SU-DHL-6 (cell line): ENCODE data around the gene RABEPK.

ENCODE experiments used
- EZH2phosphoT487 ChIP-seq: fragments of 200-600 bp; sonication (generic), shearing (Covaris generic); conservative IDR thresholded peaks from 2 replicates; pipeline ENCODE4 v1.6.1; 2018; ENCODE audit warnings: mild to moderate bottlenecking, antibody characterized with exemption, low read length, moderate library complexity, mixed read lengths
- TF ChIP-seq, protein P1 (sequence below): fragments of 200-600 bp; sonication (generic); IDR thresholded peaks from one replicate; pipeline ENCODE4 v1.5.1; 2017; ENCODE audit warnings: antibody characterized with exemption, mild to moderate bottlenecking, low read length, moderate library complexity; ENCODE audit not compliant: insufficient read depth, poor library complexity, severe bottlenecking

DNA sequence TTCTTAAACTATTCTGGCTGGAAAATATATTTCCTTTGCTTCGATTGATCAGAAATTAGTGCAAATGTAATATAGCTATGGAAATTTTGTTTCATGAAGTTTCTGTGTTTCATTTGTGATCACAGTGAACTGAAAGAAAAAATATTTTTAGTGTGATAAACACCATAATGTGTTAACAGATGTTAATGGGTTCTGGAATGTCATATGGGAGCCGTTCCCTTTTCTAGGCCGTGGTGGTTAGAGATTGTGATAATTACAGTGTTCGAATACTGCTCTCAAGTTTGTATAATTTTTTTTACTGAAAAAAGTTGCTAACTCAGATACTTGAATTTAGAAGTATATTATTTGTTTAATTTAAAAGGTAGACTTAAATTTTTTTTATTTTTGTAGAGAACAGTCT is 80.6 kb downstream of the RABEPK start:
- TF ChIP-seq, protein P1, sequence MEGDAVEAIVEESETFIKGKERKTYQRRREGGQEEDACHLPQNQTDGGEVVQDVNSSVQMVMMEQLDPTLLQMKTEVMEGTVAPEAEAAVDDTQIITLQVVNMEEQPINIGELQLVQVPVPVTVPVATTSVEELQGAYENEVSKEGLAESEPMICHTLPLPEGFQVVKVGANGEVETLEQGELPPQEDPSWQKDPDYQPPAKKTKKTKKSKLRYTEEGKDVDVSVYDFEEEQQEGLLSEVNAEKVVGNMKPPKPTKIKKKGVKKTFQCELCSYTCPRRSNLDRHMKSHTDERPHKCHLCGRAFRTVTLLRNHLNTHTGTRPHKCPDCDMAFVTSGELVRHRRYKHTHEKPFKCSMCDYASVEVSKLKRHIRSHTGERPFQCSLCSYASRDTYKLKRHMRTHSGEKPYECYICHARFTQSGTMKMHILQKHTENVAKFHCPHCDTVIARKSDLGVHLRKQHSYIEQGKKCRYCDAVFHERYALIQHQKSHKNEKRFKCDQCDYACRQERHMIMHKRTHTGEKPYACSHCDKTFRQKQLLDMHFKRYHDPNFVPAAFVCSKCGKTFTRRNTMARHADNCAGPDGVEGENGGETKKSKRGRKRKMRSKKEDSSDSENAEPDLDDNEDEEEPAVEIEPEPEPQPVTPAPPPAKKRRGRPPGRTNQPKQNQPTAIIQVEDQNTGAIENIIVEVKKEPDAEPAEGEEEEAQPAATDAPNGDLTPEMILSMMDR: no peak
- no peak for TF ChIP-seq EZH2phosphoT487
